Measurements from ENCODE around the gene ZSWIM4.
A peak's percentile ranks its signal among the peaks of the same experiment; 100 is the strongest.

DNA sequence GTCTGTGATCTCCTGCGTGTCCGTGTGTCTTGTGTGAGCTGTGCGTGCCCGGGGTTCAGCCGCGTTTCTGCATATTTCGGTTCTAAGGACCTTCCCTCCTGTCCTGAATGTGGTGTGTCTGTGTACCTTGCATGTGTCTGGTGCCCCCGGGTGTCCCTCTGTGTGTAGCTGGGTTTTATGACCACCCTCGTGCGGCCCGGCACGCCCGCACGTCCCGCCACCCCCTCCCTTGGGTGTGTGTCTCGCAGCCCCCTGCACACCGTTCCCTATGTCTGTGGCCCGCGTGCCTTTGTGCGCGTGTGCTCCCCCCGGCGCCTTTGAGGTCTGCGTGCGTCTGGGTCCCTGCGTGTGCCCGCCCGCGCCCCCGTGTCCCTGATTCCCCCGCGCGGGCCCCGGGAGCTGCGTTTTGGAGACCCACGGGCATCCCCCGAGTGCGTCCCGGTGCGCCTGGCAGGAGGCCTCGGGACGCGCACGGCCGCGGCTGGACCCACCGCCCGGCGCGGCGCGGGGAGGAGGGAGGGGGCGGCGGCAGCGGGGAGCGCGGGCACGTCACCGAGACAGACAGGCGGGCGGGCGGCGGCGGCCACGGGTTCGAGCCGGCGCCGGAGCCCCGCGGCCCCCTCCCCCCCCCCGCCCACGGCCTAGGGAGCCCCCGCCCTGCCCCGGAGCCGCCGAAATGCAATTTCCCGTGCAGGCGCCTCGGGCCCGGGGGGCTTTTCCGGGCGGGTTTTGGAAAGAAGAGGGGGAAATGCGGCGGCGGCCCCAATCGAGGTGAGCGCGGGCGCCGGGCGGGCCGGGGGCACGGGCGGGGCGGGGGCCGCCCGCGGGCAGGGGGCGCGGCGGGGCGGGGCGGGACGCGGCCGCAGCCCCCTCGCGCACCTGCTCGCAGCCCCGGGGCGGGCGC is 69.7 kb downstream of the ZSWIM4 start:
- TF ChIP-seq CTCF (optimal IDR thresholded peaks at IDR 0.05 in 1 of 3, IDR thresholded peaks at IDR 0.05 in 1 of 3, conservative IDR thresholded peaks at IDR 0.05 in 1 of 3; ENCODE audit: extremely low read depth in 1 of 3, insufficient read depth in 2 of 3, low read length in 3 of 3): no peak
- TF ChIP-seq EZH2 (IDR thresholded peaks at IDR 0.05; ENCODE audit: low read length): peak; percentile 99

Measured in keratinocyte (primary cell).